SK-N-MC (cell line): Measurements from ENCODE around the gene SDE2.
"Not testable (repeated sequence)": the region's sequence is repeated elsewhere in the genome, so short reads cannot be mapped to it uniquely, and the experiment has no call there.

Source experiments
- DNase-seq: peaks from one replicate; pipeline ENCODE4 v3.0.0-alpha.2; 2011; ENCODE audit warnings: low read depth, low spot score
- H3K27ac ChIP-seq: fragments of 200-600 bp; sonication (generic); 2 replicates; pipeline ENCODE4 v1.5.1; 2016; ENCODE audit warnings: mixed run types
- H3K36me3 ChIP-seq: fragments of 200-600 bp; sonication (generic); 2 replicates; pipeline ENCODE4 v1.6.1; 2017; ENCODE audit warnings: antibody characterized with exemption, low read length, mixed read lengths; ENCODE audit not compliant: insufficient read depth
- H3K4me3 ChIP-seq: fragments of 200-600 bp; sonication (generic); 2 replicates; pipeline ENCODE4 v1.5.1; 2016
- H3K9ac ChIP-seq: fragments of 200-600 bp; sonication (generic); 2 replicates; pipeline ENCODE4 v1.8.0; 2017; ENCODE audit warnings: mixed run types, mixed read lengths; ENCODE audit not compliant: insufficient read length
- H3K9me3 ChIP-seq: fragments of 200-600 bp; sonication (generic); 2 replicates; pipeline ENCODE4 v1.6.1; 2017; ENCODE audit warnings: low read depth, mild to moderate bottlenecking, antibody characterized with exemption, low read length, moderate library complexity, mixed read lengths
- EZH2 ChIP-seq: fragments of 200-600 bp; sonication (generic); IDR thresholded peaks from one replicate; pipeline ENCODE4 v1.6.1; 2017; ENCODE audit warnings: antibody characterized with exemption
- FOXP2 ChIP-seq: optimal IDR thresholded peaks from 2 replicates; pipeline ENCODE3; 2011; ENCODE audit warnings: mild to moderate bottlenecking, moderate library complexity; ENCODE audit not compliant: insufficient read depth; ENCODE audit errors: extremely low read length, control extremely low read depth
- POLR2AphosphoS5 ChIP-seq: IDR thresholded peaks from 2 replicates; pipeline ENCODE4 v1.6.1; 2012; ENCODE audit warnings: mild to moderate bottlenecking, low read depth, low read length, borderline replicate concordance

SDE2 gene

GRCh38 chr1:225995919-225996864 is 3.0 kb downstream of the SDE2 start:
- no peak overlapping the region for H3K4me3 ChIP-seq
- peak overlapping the region; percentile 25 for H3K9ac ChIP-seq
- TF ChIP-seq POLR2AphosphoS5 (no peak), FOXP2 (no peak), EZH2 (no peak)
- DNase-seq: no peak
- H3K36me3 ChIP-seq: peaks cover 42% of the 10 kb centered on the region
- H3K27ac ChIP-seq: no peak overlapping the region
- no peaks in the 10 kb centered on the region for H3K9me3 ChIP-seq

- H3K4me3 ChIP-seq: no peak overlapping the region
- H3K36me3 ChIP-seq: peaks cover 88% of the 10 kb centered on the region
- no peak overlapping the region; the same call in 1 of the 2 replicates for H3K27ac ChIP-seq
- DNase-seq: no peak
- TF ChIP-seq EZH2 (no peak), FOXP2 (no peak), POLR2AphosphoS5 (no peak)
- no peaks in the 10 kb centered on the region for H3K9me3 ChIP-seq
- H3K9ac ChIP-seq: no peak overlapping the region
Measured at GRCh38 chr1:225990705-225991464, 8.3 kb downstream of the SDE2 start.

- peaks cover 92% of the 10 kb centered on the region for H3K36me3 ChIP-seq
- no peaks in the 10 kb centered on the region for H3K9me3 ChIP-seq
- H3K4me3 ChIP-seq: no peak overlapping the region
- TF ChIP-seq FOXP2 (no peak), EZH2 (no peak), POLR2AphosphoS5 (no peak)
- DNase-seq: no peak
- no peak overlapping the region for H3K9ac ChIP-seq
- H3K27ac ChIP-seq: no peak overlapping the region
Measured at GRCh38 chr1:225987491-225988316, 11.4 kb downstream of the SDE2 start.

- Histone ChIP-seq H3K4me3 (no peak overlapping the region), H3K9ac (no peak overlapping the region), H3K27ac (no peak overlapping the region), H3K9me3 (peaks cover 12% of the 10 kb centered on the region), H3K36me3 (peaks cover 71% of the 10 kb centered on the region)
- TF ChIP-seq POLR2AphosphoS5: no peak
- TF ChIP-seq FOXP2: no peak
- no peak for TF ChIP-seq EZH2
- no peak for DNase-seq
Measured at GRCh38 chr1:225981714-225982113, 17.4 kb downstream of the SDE2 start.

GRCh38 chr1:225980005-225980836 is 18.9 kb downstream of the SDE2 start:
- no peak for DNase-seq
- Histone ChIP-seq H3K9ac (no peak overlapping the region), H3K27ac (no peak overlapping the region), H3K36me3 (peaks cover 56% of the 10 kb centered on the region), H3K4me3 (no peak overlapping the region), H3K9me3 (peaks cover 12% of the 10 kb centered on the region)
- TF ChIP-seq EZH2 (no peak), FOXP2 (no peak), POLR2AphosphoS5 (no peak)

GRCh38 chr1:225979421-225979820 is 19.7 kb downstream of the SDE2 start:
- no peak for DNase-seq
- peaks cover 12% of the 10 kb centered on the region for H3K9me3 ChIP-seq
- TF ChIP-seq EZH2: no peak
- no peak for TF ChIP-seq FOXP2
- TF ChIP-seq POLR2AphosphoS5: no peak
- H3K27ac ChIP-seq: no peak overlapping the region
- H3K36me3 ChIP-seq: peaks cover 48% of the 10 kb centered on the region
- H3K9ac ChIP-seq: no peak overlapping the region
- H3K4me3 ChIP-seq: no peak overlapping the region

GRCh38 chr1:225977937-225978748 is 21.0 kb downstream of the SDE2 start:
- Histone ChIP-seq H3K4me3 (no peak overlapping the region), H3K9me3 (peaks cover 12% of the 10 kb centered on the region), H3K27ac (no peak overlapping the region), H3K9ac (no peak overlapping the region), H3K36me3 (peaks cover 36% of the 10 kb centered on the region)
- DNase-seq: no peak
- TF ChIP-seq EZH2: no peak
- no peak for TF ChIP-seq POLR2AphosphoS5
- TF ChIP-seq FOXP2: no peak

GRCh38 chr1:225975146-225975545 is 24.0 kb downstream of the SDE2 start:
- not testable (repeated sequence) for H3K9ac ChIP-seq, H3K4me3 ChIP-seq, H3K9me3 ChIP-seq, H3K27ac ChIP-seq, DNase-seq, H3K36me3 ChIP-seq
